IMR-90 (cell line): ENCODE data around the gene C17orf67.

ENCODE experiments used
- BHLHE40 ChIP-seq: fragments of 150-350 bp; IDR thresholded peaks from 2 replicates; pipeline ENCODE4 v1.6.1; 2016; ENCODE audit warnings: mild to moderate bottlenecking, low read depth, low read length
- CEBPB ChIP-seq: IDR thresholded peaks from 2 replicates; pipeline ENCODE4 v1.6.1; 2012; ENCODE audit warnings: low read depth, low read length, improper control_type of control experiment
- FOS ChIP-seq: fragments of 150-350 bp; IDR thresholded peaks from 2 replicates; pipeline ENCODE4 v1.6.1; 2016; ENCODE audit warnings: low read depth, low read length
- MAFK ChIP-seq: IDR thresholded peaks from 2 replicates; pipeline ENCODE4 v1.6.1; 2012; ENCODE audit warnings: low read depth, low read length, improper control_type of control experiment
- MAZ ChIP-seq: IDR thresholded peaks from 2 replicates; pipeline ENCODE4 v1.6.1; 2012; ENCODE audit warnings: low read depth, mild to moderate bottlenecking, low read length, improper control_type of control experiment, moderate library complexity, borderline replicate concordance
- MXI1 ChIP-seq: IDR thresholded peaks from 2 replicates; pipeline ENCODE4 v1.6.1; 2012; ENCODE audit warnings: low read depth, mild to moderate bottlenecking, low read length, moderate library complexity, borderline replicate concordance
- POLR2A ChIP-seq: IDR thresholded peaks from 2 replicates; pipeline ENCODE4 v1.6.1; 2012; ENCODE audit warnings: mild to moderate bottlenecking, low read depth, low read length
- RAD21 ChIP-seq: IDR thresholded peaks from 2 replicates; pipeline ENCODE4 v1.6.1; 2012; ENCODE audit warnings: low read length, improper control_type of control experiment
- RCOR1 ChIP-seq: IDR thresholded peaks from 2 replicates; pipeline ENCODE4 v1.6.1; 2012; ENCODE audit warnings: mild to moderate bottlenecking, low read length, improper control_type of control experiment; ENCODE audit not compliant: insufficient replicate concordance
- SMC3 ChIP-seq: fragments of 150-350 bp; IDR thresholded peaks from 2 replicates; pipeline ENCODE4 v1.6.1; 2016; ENCODE audit warnings: low read depth, mild to moderate bottlenecking, antibody characterized with exemption, low read length, moderate library complexity
- TF ChIP-seq, protein P1 (sequence below): conservative IDR thresholded peaks from 2 replicates; pipeline ENCODE4 v1.5.1; 2012; ENCODE audit warnings: mild to moderate bottlenecking, low read depth, low read length, improper control_type of control experiment
- TF ChIP-seq, protein P2 (sequence below): fragments of 150-350 bp; IDR thresholded peaks from 2 replicates; pipeline ENCODE4 v1.6.1; 2017; ENCODE audit warnings: mild to moderate bottlenecking, antibody characterized with exemption, low read length, low read depth

DNA sequence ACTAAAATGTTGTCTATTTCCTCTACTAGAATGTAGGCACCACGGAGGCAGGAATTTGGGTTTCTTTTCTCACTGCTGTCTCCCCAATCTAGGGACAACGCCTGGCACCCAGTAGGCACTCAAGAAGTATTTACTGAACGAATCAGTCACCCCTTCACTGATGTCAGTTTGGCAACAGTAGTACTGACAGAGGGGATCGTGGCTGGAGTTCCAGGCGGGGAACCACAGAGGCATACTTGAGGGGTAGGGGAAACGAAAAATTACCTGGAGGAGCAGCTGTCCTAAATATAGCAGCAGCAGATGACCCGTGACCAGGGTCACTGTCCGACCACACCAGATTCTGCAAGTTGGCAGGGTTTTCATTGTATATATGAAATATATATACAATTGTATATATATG, 46.9 kb upstream of the C17orf67 start:
- TF ChIP-seq, protein P1, sequence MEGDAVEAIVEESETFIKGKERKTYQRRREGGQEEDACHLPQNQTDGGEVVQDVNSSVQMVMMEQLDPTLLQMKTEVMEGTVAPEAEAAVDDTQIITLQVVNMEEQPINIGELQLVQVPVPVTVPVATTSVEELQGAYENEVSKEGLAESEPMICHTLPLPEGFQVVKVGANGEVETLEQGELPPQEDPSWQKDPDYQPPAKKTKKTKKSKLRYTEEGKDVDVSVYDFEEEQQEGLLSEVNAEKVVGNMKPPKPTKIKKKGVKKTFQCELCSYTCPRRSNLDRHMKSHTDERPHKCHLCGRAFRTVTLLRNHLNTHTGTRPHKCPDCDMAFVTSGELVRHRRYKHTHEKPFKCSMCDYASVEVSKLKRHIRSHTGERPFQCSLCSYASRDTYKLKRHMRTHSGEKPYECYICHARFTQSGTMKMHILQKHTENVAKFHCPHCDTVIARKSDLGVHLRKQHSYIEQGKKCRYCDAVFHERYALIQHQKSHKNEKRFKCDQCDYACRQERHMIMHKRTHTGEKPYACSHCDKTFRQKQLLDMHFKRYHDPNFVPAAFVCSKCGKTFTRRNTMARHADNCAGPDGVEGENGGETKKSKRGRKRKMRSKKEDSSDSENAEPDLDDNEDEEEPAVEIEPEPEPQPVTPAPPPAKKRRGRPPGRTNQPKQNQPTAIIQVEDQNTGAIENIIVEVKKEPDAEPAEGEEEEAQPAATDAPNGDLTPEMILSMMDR = no peak
- TF ChIP-seq POLR2A (no peak), RAD21 (no peak), MXI1 (no peak), MAFK (no peak), CEBPB (no peak), FOS (no peak), MAZ (no peak), BHLHE40 (no peak), RCOR1 (no peak), SMC3 (no peak)
- TF ChIP-seq, protein P2, sequence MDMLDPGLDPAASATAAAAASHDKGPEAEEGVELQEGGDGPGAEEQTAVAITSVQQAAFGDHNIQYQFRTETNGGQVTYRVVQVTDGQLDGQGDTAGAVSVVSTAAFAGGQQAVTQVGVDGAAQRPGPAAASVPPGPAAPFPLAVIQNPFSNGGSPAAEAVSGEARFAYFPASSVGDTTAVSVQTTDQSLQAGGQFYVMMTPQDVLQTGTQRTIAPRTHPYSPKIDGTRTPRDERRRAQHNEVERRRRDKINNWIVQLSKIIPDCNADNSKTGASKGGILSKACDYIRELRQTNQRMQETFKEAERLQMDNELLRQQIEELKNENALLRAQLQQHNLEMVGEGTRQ = no peak
